Measurements from ENCODE around the gene GUK1.
"Not testable (repeated sequence)": the region's sequence is repeated elsewhere in the genome, so short reads cannot be mapped to it uniquely, and the experiment has no call there.

The GUK1 gene

DNA sequence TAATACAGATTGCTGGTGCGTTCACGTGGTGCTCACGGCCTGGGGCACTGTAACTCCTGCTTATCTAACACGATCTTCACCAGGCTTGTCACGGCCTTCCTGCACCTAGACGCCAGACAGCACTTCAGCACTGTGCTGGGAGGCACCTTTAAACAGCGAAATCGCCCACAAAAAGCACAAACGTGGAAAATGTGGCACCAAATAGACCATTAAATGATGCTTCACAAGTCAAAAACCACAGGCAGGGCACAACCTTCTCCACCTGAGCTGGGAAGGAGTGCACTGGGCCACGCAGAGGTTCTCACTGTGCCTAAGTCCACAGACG is 45.5 kb downstream of the GUK1 start:
- DNase-seq (ENCODE audit: low read depth), result no peak
- TF ChIP-seq, protein P1, sequence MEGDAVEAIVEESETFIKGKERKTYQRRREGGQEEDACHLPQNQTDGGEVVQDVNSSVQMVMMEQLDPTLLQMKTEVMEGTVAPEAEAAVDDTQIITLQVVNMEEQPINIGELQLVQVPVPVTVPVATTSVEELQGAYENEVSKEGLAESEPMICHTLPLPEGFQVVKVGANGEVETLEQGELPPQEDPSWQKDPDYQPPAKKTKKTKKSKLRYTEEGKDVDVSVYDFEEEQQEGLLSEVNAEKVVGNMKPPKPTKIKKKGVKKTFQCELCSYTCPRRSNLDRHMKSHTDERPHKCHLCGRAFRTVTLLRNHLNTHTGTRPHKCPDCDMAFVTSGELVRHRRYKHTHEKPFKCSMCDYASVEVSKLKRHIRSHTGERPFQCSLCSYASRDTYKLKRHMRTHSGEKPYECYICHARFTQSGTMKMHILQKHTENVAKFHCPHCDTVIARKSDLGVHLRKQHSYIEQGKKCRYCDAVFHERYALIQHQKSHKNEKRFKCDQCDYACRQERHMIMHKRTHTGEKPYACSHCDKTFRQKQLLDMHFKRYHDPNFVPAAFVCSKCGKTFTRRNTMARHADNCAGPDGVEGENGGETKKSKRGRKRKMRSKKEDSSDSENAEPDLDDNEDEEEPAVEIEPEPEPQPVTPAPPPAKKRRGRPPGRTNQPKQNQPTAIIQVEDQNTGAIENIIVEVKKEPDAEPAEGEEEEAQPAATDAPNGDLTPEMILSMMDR (IDR thresholded peaks at IDR 0.05; ENCODE audit: insufficient read depth, low read depth, low read length, missing control alignments), result no peak

DNA sequence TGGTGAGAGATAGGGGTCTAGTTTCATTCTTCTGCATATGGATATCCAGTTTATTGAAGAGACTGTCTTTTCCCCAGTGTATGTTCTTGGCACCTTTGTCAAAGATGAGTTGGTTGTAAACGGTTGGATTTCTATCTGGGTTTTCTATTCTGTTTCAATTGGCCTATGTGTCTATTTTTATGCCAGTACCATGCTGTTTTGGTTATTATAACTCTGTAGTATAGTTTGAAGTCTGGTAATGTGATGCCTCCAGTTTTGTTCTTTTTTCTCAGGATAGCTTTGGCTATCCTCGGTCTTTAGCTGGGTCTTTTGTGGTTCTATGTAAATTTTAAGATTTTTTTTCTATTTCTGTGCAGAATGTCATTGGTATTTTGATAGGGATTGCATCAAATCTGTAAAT is 48.2 kb downstream of the GUK1 start:
- not testable (repeated sequence) for DNase-seq (ENCODE audit: low read depth); H3K4me3 ChIP-seq (ENCODE audit: low read depth, low read length)

More for the DNA sequence above, 45.5 kb downstream of the GUK1 start:
- H3K4me3 ChIP-seq (ENCODE audit: low read depth, low read length), result no peak overlapping the region

DNA sequence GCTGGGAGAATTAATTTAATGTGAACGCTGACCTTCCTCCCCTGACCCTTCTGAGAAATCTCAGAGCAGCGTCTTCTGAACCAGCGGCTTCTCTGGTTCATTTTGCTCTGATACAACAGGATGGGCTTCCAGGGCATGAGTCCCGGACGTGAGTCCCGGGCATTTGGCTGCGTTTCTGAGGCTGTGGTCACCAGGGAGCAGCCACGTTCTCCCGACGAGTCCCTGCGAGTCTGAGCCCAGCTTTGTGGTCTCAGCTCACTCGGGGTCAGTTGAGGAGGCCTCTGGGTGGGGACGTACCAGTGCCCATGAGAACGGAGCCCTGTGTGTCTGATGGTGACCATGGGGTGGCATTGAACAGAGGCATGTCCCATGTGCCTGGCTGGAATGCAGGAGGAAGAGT is 50.1 kb downstream of the GUK1 start:
- TF ChIP-seq, protein P1 (IDR thresholded peaks at IDR 0.05; ENCODE audit: insufficient read depth, low read depth, low read length, missing control alignments), result no peak
- no peak for DNase-seq (ENCODE audit: low read depth)
- no peak overlapping the region for H3K4me3 ChIP-seq (ENCODE audit: low read depth, low read length)

DNA sequence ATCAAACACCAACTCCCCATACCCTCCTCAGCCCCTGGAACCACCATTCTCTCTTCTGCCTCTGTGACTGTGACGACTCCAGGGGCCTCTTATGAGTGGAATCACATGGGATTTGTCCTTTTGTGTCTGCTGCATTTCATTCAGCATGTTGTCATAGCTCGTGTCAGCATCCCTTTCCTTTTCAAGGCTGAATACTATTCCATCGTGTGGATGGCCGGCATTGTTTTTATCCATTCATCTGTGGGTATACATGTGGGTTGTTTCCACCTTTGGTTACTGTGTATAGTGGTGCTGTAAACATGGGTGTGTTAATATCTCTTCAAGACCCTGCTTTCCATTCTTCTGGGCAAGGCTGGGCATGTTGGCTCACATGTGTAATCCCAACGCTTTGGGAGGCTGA is 50.7 kb downstream of the GUK1 start:
- TF ChIP-seq, protein P1 (IDR thresholded peaks at IDR 0.05; ENCODE audit: insufficient read depth, low read depth, low read length, missing control alignments), result no peak
- DNase-seq (ENCODE audit: low read depth), result no peak
- H3K4me3 ChIP-seq (ENCODE audit: low read depth, low read length), result no peak overlapping the region

DNA sequence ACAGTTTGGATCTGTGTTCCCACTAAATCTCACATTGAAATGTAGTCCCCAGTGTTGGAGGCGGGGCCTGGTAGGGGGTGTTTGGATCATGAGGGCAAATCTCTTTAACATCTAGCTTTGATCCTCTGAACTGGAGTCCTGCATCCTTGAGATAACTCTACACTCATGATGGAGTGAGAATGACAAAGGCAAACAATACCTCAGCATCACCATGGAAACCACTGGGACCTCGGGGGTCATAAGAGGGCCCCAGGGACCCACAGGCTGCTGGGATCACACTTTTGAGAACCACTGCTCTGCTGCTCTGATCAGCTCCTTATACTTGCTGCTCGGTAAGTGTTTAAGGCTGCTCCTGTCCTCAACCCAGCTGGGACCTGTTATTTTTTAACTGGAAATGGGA is 54.4 kb downstream of the GUK1 start:
- TF ChIP-seq, protein P1 (IDR thresholded peaks at IDR 0.05; ENCODE audit: insufficient read depth, low read depth, low read length, missing control alignments), result no peak
- DNase-seq (ENCODE audit: low read depth), result no peak
- no peak overlapping the region for H3K4me3 ChIP-seq (ENCODE audit: low read depth, low read length)

DNA sequence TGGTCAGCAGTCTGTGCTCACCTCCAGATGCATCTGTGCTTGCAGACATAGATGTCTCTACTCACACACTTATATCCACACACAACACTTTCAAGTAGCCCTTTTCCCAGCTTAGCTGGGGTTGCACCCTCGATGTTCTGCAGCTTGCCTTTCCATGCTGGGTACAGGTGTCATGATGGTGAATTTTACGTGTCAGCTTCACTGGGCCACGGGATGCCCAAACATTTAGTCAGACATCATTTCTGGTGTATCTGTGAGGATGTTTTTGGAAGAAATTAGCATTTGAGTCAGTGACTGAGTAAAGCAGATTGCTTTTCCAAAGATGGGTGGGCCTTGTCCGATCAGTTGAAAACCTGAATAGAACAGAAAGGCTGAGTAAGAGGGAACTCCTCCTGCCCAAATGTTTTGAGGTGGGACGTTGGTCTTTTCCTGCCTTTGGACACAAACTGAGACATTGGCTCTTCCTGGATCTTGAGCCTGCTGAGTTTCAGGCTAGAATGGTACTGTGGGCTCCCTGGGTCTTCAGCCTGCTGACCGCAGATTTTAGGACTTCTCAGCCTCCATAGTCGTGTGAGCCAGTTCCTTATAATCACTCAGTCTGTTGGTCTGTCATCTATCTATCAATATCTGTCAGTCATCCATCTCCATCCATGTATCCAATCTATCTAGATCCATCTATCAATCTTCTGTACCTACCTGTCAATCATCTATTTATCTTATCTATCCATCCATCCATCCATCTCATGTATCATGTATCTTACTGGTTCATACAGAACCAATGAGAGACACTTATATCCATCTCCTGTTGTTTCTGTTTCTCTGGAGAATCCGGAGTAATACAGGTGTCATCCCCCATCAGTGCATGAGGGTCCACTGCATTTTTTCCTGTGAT is 55.1 kb downstream of the GUK1 start:
- DNase-seq (ENCODE audit: low read depth), result no peak
- H3K4me3 ChIP-seq (ENCODE audit: low read depth, low read length), result no peak overlapping the region
- TF ChIP-seq, protein P1 (IDR thresholded peaks at IDR 0.05; ENCODE audit: insufficient read depth, low read depth, low read length, missing control alignments), result no peak

DNA sequence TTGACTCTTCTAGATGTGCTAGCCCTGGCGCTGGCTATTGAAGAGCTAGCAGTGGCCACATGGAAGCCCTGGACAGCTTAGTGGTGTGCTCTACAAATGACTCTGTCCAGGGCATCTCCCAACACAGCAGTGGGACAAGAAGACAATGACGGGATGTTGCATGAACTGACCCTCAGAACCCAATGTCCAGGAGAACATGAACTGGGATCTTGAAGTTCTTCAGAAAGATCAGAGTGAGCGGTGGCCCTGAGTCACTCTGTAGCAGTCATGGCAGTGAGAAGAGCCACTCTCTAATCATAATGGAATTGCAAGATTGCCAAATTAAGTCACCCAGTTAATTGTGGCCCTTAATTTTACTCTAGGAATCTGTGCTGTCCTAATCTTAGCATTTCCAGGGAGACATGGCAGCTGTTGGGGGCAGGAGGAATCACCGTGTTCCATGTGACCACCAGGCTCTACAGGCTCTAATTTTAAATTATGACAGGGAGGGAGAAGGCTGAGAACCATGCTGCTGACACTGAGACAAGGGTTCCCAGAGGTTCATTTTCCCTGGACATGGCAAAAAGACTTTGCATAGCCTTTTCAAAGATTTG is 57.6 kb downstream of the GUK1 start:
- no peak overlapping the region for H3K4me3 ChIP-seq (ENCODE audit: low read depth, low read length)

More for the DNA sequence above, 57.6 kb downstream of the GUK1 start:
- TF ChIP-seq, protein P1 (IDR thresholded peaks at IDR 0.05; ENCODE audit: insufficient read depth, low read depth, low read length, missing control alignments), result no peak
- no peak for DNase-seq (ENCODE audit: low read depth)
